ENCODE data around the gene ATG9A.

ATG9A gene

DNA sequence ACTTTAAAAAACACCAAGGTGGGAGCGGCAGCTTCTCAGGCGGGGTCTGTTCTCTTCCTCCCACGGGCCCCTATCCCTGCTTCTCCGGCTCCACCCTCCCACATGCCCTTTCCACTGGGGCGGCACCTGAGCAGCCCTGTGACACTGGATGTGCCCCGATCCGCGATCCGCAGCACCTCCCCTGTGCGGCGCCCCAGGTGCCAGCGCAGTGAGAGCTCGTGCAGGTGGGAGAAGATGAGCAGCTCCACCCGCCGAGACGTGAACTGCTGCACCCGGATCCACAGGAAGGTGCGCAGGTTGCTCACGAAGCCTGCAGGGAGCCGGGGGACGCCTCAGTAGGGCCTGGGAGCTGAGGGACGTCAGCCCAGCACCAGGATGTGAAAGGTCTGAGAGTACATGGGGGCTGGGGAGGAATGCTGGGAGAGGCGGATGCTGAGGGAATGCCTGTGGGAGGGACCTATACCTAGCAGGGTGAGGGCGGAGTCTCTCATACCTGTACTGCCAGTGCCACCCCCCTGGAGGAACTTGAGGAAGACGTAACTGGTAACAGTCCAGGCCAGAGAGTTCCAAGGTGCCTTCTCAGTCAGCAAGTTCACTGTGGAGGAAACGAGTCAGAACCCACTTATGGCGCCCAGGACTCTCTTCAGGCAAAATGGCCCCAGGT, 13.4 kb downstream of the ATG9A start:
- Histone ChIP-seq H3K4me3 (replicated peaks; ENCODE audit: low read depth, low read length) (no peak overlapping the region), H3K36me3 (ENCODE audit: control insufficient read depth, insufficient read depth, low read length) (peaks cover 10% of the 10 kb centered on the region), H3K27me3 (replicated peaks; ENCODE audit: control insufficient read depth, insufficient read depth, low read length) (no peaks in the 10 kb centered on the region)
- TF ChIP-seq CTCF (IDR thresholded peaks at IDR 0.05; ENCODE audit: insufficient read depth, low read length, poor library complexity, severe bottlenecking) = no peak
- no peak for DNase-seq (ENCODE audit: extremely low read depth, insufficient read length)

DNA sequence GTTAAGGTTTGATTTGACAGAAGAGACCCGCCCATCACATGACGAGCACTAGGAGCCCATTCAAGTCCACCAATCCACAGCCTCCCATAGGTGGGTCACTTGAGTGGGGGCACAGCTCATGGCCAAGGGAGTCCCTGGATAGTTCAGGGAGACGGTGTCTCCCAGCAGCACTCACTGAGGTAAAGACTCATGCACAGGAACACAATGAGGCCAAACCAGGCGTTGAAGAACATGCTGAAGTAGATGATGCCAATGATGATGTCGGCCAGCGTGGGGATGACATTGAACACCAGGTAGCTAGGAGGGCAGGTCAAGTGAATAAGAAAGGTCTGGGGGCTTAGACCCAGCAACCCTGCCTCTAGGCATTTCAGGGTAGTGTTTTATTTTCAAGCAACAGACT, 14.7 kb downstream of the ATG9A start:
- no peak for TF ChIP-seq CTCF (IDR thresholded peaks at IDR 0.05; ENCODE audit: insufficient read depth, low read length, poor library complexity, severe bottlenecking)
- no peak for DNase-seq (ENCODE audit: extremely low read depth, insufficient read length)
- H3K36me3 ChIP-seq (ENCODE audit: control insufficient read depth, insufficient read depth, low read length) = peaks cover 9% of the 10 kb centered on the region
- H3K4me3 ChIP-seq (replicated peaks; ENCODE audit: low read depth, low read length) = no peak overlapping the region
- no peaks in the 10 kb centered on the region for H3K27me3 ChIP-seq (replicated peaks; ENCODE audit: control insufficient read depth, insufficient read depth, low read length)

GRCh38 chr2:219214141-219214540, 15.3 kb downstream of the ATG9A start:
- H3K4me3 ChIP-seq (replicated peaks; ENCODE audit: low read depth, low read length) = no peak overlapping the region
- no peak for DNase-seq (ENCODE audit: extremely low read depth, insufficient read length)
- H3K27me3 ChIP-seq (replicated peaks; ENCODE audit: control insufficient read depth, insufficient read depth, low read length) = no peaks in the 10 kb centered on the region
- TF ChIP-seq CTCF (IDR thresholded peaks at IDR 0.05; ENCODE audit: insufficient read depth, low read length, poor library complexity, severe bottlenecking) = no peak
- peaks cover 12% of the 10 kb centered on the region for H3K36me3 ChIP-seq (ENCODE audit: control insufficient read depth, insufficient read depth, low read length)

GRCh38 chr2:219213486-219214071, 15.9 kb downstream of the ATG9A start:
- no peak for DNase-seq (ENCODE audit: extremely low read depth, insufficient read length)
- Histone ChIP-seq H3K4me3 (replicated peaks; ENCODE audit: low read depth, low read length) (no peak overlapping the region), H3K36me3 (ENCODE audit: control insufficient read depth, insufficient read depth, low read length) (peaks cover 15% of the 10 kb centered on the region), H3K27me3 (replicated peaks; ENCODE audit: control insufficient read depth, insufficient read depth, low read length) (no peaks in the 10 kb centered on the region)
- TF ChIP-seq CTCF (IDR thresholded peaks at IDR 0.05; ENCODE audit: insufficient read depth, low read length, poor library complexity, severe bottlenecking) = no peak

- TF ChIP-seq CTCF (IDR thresholded peaks at IDR 0.05; ENCODE audit: insufficient read depth, low read length, poor library complexity, severe bottlenecking) = no peak
- Histone ChIP-seq H3K36me3 (ENCODE audit: control insufficient read depth, insufficient read depth, low read length) (peaks cover 17% of the 10 kb centered on the region), H3K4me3 (replicated peaks; ENCODE audit: low read depth, low read length) (no peak overlapping the region), H3K27me3 (replicated peaks; ENCODE audit: control insufficient read depth, insufficient read depth, low read length) (no peaks in the 10 kb centered on the region)
- DNase-seq (ENCODE audit: extremely low read depth, insufficient read length) = no peak
These were observed 16.4 kb downstream of the ATG9A start for GRCh38 chr2:219213026-219213415.

All from GM06990 (cell line).